SH-SY5Y (cell line): ENCODE data around the gene SGTA.

Experiments used
- GATA2 ChIP-seq: IDR thresholded peaks from 2 replicates; pipeline ENCODE4 v1.6.1; 2011; ENCODE audit warnings: mild to moderate bottlenecking, low read depth, low read length
- GATA3 ChIP-seq: IDR thresholded peaks from 2 replicates; pipeline ENCODE4 v1.6.1; 2011; ENCODE audit warnings: low read depth, mild to moderate bottlenecking, low read length, moderate library complexity

DNA sequence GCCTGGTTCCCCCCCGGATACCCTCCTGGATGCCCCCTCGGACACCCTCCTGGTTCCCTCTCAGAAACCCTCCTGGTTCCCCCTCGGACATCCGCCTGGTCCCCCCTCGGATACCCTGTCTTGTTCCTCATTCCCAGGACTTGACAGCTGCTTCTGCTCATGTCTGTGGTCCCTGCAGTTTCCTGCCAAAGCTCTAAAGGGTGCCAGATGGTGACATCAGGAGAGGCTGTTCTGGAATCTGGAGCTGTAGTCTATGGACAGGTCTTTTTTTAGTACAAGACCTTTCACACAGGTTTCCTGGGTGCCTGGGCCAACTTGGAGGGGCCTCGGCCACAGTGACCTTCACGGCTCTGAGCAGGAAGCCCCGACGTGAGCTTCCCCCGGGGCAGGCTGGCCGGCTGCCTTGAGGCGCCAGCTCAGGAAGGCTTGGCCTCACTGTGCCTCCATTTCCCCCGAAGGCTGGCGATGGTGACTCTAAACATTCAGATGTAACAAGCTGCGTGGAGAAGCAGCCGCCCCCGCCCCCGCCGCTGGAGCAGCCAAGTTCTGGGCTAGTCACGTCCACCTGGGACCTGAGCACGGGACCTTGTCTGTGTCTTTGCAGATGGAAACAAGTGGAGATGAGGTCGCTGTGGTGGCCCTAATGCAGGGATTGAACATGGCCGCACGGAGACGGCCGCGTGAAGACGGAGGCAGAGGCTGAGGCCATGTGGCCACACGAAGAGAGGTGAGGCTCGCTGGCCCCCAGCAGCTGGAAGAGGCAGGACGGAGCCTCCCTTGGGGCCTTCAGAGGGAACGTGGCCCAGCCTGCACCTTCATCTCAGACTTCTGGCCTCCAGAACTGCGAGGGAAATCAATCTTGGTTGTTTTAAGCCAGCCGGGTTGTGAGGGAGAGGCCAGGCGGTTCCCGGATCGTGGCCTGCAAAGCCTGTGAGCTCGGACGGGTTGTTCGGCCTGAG lies 12.7 kb downstream of the SGTA start:
- TF ChIP-seq GATA3 (no peak), GATA2 (no peak)
